SH-SY5Y (cell line): ENCODE data around the gene OTULIN.

Source experiments
- GATA2 ChIP-seq: IDR thresholded peaks from 2 replicates; pipeline ENCODE4 v1.6.1; 2011; ENCODE audit warnings: mild to moderate bottlenecking, low read depth, low read length
- GATA3 ChIP-seq: IDR thresholded peaks from 2 replicates; pipeline ENCODE4 v1.6.1; 2011; ENCODE audit warnings: low read depth, mild to moderate bottlenecking, low read length, moderate library complexity

Gene OTULIN

GRCh38 chr5:14664270-14665100 is at the start of gene OTULIN:
TSS of gene OTULIN (plus strand) at chr5:14664718. CDS start at chr5:14664826, 108 bp downstream.
- TF ChIP-seq GATA2 (no peak), GATA3 (no peak)

GRCh38 chr5:14615365-14615764 is 49.2 kb upstream of the OTULIN start:
- no peak for TF ChIP-seq GATA3

- no peak for TF ChIP-seq GATA3
- no peak for TF ChIP-seq GATA2
Observed at GRCh38 chr5:14617441-14617840, 47.1 kb upstream of the OTULIN start.

GRCh38 chr5:14627270-14627669 is 37.2 kb upstream of the OTULIN start:
- TF ChIP-seq GATA2 (no peak), GATA3 (no peak)

- TF ChIP-seq GATA3 (no peak), GATA2 (no peak)
Observed at GRCh38 chr5:14628346-14628745, 36.2 kb upstream of the OTULIN start.

- TF ChIP-seq GATA3 (no peak), GATA2 (no peak)
Observed at GRCh38 chr5:14630671-14631070, 33.8 kb upstream of the OTULIN start.

GRCh38 chr5:14635656-14636055 is 28.9 kb upstream of the OTULIN start:
- no peak for TF ChIP-seq GATA3
- TF ChIP-seq GATA2, result no peak

GRCh38 chr5:14640765-14641164 is 23.8 kb upstream of the OTULIN start:
- TF ChIP-seq GATA3, result no peak
- no peak for TF ChIP-seq GATA2

GRCh38 chr5:14644623-14645237 is 19.8 kb upstream of the OTULIN start:
- TF ChIP-seq GATA3 (no peak), GATA2 (no peak)

GRCh38 chr5:14650052-14650451 is 14.5 kb upstream of the OTULIN start:
- no peak for TF ChIP-seq GATA3
- TF ChIP-seq GATA2, result no peak

- TF ChIP-seq GATA3 (no peak), GATA2 (no peak)
Observed at GRCh38 chr5:14655146-14655741, 9.3 kb upstream of the OTULIN start.

GRCh38 chr5:14656898-14657297 is 7.6 kb upstream of the OTULIN start:
- TF ChIP-seq GATA3 (no peak), GATA2 (no peak)

- TF ChIP-seq GATA3, result no peak
- TF ChIP-seq GATA2, result no peak
Observed at GRCh38 chr5:14659821-14660607, 4.5 kb upstream of the OTULIN start.

GRCh38 chr5:14660833-14661232 is 3.7 kb upstream of the OTULIN start:
- no peak for TF ChIP-seq GATA2
- no peak for TF ChIP-seq GATA3

- TF ChIP-seq GATA3 (no peak), GATA2 (no peak)
Observed at GRCh38 chr5:14662721-14663260, 1.7 kb upstream of the OTULIN start.
